ENCODE results near the gene CCDC92. TPM values are rescaled to one million over a fixed set of nuclear protein-coding genes. Genes with fewer than 3 reads are reported as not detected.

The CCDC92 gene
- total RNA-seq, 3 donors from 2014 or later: 17.7 to 47.2 (median 25.6) TPM

DNA sequence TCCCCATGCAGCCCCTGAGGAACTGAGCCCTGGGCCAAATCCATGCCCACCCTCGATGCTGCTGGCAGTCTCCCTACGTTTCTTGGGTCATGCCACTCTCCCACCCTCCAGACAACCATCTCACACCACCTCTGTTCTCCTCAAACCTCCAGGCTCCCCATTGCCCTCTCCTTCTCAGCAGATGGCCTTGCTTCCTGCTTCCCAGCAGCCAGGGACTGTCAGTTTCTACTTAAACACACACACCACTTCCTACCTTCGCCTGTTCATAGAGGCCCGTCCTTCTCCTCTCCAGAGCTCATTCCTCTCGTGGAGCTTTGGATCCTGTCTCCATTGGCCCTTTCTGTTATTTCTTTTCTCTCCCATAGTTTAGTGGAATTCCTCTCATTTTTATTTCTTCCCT is 27.5 kb upstream of the CCDC92 start:
- H3K36me3 ChIP-seq (ENCODE audit: low read depth): no peaks in the 10 kb centered on the region
- intact Hi-C loops (cut with DNase I, micrococcal nuclease): no loop called here

DNA sequence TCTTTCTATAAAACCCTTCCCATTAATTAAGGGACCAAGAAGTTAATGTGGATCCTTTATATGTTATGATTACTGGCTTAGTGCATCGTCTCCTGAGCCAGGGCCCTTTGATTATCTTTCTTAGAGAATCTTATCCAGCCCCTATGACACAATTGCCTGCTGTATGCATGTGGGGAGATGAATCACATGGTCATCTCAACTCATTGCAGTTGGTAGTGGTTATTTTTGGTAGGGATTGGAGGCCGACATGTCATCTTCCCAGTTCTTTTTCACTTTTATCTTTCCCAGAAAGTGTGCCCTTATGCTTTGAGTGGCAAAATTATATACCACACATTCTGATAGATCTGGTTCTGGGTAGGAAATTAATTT is 26.3 kb upstream of the CCDC92 start:
- Histone ChIP-seq H3K9me3 (no peaks in the 10 kb centered on the region), H3K4me1 (ENCODE audit: low read depth) (peaks cover 2% of the 10 kb centered on the region), H3K4me3 (no peak overlapping the region), H3K36me3 (ENCODE audit: low read depth) (no peaks in the 10 kb centered on the region)
- DNase-seq (no peak), ATAC-seq (no peak)
- intact Hi-C loops (cut with DNase I, micrococcal nuclease): no loop called here
- TF ChIP-seq, protein P1, sequence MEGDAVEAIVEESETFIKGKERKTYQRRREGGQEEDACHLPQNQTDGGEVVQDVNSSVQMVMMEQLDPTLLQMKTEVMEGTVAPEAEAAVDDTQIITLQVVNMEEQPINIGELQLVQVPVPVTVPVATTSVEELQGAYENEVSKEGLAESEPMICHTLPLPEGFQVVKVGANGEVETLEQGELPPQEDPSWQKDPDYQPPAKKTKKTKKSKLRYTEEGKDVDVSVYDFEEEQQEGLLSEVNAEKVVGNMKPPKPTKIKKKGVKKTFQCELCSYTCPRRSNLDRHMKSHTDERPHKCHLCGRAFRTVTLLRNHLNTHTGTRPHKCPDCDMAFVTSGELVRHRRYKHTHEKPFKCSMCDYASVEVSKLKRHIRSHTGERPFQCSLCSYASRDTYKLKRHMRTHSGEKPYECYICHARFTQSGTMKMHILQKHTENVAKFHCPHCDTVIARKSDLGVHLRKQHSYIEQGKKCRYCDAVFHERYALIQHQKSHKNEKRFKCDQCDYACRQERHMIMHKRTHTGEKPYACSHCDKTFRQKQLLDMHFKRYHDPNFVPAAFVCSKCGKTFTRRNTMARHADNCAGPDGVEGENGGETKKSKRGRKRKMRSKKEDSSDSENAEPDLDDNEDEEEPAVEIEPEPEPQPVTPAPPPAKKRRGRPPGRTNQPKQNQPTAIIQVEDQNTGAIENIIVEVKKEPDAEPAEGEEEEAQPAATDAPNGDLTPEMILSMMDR (IDR thresholded peaks at IDR 0.05): no peak

More for the DNA sequence above, 27.5 kb upstream of the CCDC92 start:
- DNase-seq (no peak), ATAC-seq (no peak)
- no peaks in the 10 kb centered on the region for H3K4me1 ChIP-seq (ENCODE audit: low read depth)
- H3K4me3 ChIP-seq: no peak overlapping the region
- TF ChIP-seq, protein P1 (IDR thresholded peaks at IDR 0.05): no peak
- no peaks in the 10 kb centered on the region for H3K9me3 ChIP-seq

DNA sequence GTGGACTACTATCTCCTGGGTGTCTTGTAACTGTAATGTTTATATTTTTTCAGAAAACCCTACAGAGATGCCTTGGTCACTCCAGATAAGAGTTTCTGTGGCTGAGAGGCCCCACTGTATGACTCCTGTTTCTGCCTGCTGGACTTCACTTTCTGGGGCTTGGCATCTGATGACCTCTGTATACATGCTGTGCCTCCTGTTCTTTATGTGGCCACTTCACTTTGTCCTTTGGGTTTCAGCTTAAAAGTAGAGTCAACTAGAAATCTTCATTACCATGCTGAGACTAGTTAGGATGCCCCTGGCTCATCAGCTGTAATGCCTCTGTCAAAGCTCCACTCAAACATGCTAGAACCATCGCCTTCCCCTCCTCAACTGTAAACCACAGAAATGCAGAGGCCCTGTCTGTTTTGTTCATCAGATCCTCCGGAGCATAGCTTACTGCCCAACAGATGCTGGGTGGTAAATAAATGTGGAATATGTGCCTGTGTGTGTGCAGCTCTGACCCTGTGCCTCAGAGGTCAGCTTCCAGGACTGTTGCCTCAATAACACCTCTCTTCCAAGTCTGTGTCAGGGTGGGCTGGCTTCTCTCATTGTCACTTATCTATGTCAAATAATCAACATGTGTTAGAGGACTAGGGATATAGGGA is 25.8 kb upstream of the CCDC92 start:
- Histone ChIP-seq H3K4me3 (no peak overlapping the region), H3K36me3 (ENCODE audit: low read depth) (no peaks in the 10 kb centered on the region), H3K9me3 (no peaks in the 10 kb centered on the region), H3K4me1 (ENCODE audit: low read depth) (peaks cover 2% of the 10 kb centered on the region)
- TF ChIP-seq, protein P1 (IDR thresholded peaks at IDR 0.05): no peak
- intact Hi-C loops (cut with DNase I, micrococcal nuclease): no loop called here
- ATAC-seq (no peak), DNase-seq (no peak)

DNA sequence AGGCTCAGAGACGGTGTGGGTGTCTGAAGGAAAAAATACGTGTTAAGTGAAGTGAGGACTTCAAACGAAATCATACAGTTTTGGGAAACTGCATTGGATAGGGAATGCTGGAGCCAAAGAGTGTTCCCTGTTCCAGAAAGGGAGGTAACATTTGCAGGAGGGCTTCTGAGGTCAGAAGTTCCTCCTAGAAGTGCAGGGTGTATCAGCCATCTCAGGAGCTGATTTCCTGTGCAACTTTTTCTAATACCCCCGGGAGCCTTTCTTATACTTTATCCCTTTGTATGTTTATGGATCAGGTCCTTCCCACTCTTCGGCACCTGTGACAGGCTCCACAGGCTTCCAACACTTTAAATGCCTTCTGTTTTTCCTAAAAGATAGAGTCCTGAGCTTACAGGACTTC is 25.3 kb upstream of the CCDC92 start:
- H3K36me3 ChIP-seq (ENCODE audit: low read depth): no peaks in the 10 kb centered on the region
- ATAC-seq: no peak
- H3K4me1 ChIP-seq (ENCODE audit: low read depth): peaks cover 2% of the 10 kb centered on the region
- intact Hi-C loops (cut with DNase I, micrococcal nuclease): no loop called here
- DNase-seq: no peak
- no peaks in the 10 kb centered on the region for H3K9me3 ChIP-seq
- H3K4me3 ChIP-seq: no peak overlapping the region
- TF ChIP-seq, protein P1 (IDR thresholded peaks at IDR 0.05): no peak

DNA sequence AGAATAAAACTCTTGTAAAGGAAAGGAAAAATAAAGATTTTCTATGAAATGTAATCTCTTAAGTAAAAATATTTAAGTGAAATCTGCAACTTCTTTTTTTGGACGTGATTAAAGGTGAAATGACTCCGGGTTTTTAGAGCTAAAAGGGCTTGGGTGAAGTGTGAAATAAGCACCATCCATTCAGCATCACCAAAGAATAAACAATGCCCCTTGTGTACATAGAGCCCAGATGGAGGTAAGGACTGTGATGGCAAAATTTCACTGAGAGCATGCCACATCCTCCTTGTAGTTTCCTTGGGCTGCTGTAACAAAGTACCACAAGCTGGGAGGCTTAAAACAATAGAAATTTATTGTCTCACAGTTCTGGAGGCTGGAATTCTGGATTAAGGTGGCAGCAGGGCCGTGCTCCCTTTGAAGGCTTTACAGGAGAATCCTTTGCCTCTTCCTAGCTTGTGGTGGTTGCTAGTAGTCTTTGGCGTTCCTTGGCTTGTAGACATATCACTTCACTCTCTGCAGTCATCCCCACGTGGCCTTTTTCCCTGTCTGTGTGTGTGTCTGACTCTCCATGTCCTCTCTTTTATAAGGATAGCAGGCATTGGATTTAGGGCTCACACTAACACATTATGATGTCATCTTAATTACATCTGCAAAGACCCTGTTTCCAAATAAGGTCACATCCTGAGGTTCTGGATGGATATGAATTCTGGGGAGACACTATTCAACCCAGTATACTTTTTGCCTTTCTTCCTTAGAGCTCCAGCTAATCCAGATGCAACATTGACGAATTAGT is 24.6 kb upstream of the CCDC92 start:
- no peak for DNase-seq
- no peaks in the 10 kb centered on the region for H3K36me3 ChIP-seq (ENCODE audit: low read depth)
- intact Hi-C loops (cut with DNase I, micrococcal nuclease): no loop called here
- TF ChIP-seq, protein P1 (IDR thresholded peaks at IDR 0.05): no peak
- no peaks in the 10 kb centered on the region for H3K9me3 ChIP-seq
- ATAC-seq: no peak
- H3K4me1 ChIP-seq (ENCODE audit: low read depth): peaks cover 4% of the 10 kb centered on the region
- no peak overlapping the region for H3K4me3 ChIP-seq
